Measurements from ENCODE around the gene KCNA10.

The KCNA10 gene

DNA sequence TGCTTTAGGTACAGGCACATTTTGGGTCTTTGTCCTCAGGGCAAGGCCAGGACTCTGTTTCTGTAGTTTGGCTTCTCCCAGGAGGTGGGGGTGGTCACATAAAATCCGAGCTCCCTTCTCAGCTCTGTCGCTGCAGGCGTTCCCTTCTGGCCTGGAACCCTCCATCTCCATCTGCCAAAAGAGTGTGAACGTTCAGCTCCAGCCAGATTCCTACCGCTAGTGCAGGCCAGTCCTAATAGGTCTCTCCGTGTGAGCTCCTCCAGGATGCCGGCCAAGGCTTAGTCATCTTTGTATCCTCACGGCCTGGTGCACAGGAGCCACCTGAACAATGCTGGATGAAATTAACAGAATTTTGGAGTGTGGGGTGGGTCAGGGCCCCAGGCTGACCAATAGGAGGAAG lies 19.9 kb upstream of the KCNA10 start:
- TF ChIP-seq, protein P1, sequence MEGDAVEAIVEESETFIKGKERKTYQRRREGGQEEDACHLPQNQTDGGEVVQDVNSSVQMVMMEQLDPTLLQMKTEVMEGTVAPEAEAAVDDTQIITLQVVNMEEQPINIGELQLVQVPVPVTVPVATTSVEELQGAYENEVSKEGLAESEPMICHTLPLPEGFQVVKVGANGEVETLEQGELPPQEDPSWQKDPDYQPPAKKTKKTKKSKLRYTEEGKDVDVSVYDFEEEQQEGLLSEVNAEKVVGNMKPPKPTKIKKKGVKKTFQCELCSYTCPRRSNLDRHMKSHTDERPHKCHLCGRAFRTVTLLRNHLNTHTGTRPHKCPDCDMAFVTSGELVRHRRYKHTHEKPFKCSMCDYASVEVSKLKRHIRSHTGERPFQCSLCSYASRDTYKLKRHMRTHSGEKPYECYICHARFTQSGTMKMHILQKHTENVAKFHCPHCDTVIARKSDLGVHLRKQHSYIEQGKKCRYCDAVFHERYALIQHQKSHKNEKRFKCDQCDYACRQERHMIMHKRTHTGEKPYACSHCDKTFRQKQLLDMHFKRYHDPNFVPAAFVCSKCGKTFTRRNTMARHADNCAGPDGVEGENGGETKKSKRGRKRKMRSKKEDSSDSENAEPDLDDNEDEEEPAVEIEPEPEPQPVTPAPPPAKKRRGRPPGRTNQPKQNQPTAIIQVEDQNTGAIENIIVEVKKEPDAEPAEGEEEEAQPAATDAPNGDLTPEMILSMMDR (IDR thresholded peaks at IDR 0.05; ENCODE audit: insufficient read depth, low read length) = no peak
- TF ChIP-seq POLR2AphosphoS5 (IDR thresholded peaks at IDR 0.05; ENCODE audit: low read depth) (no peak), GABPA (IDR thresholded peaks at IDR 0.05; ENCODE audit: low read depth) (no peak), SPI1 (IDR thresholded peaks at IDR 0.05; ENCODE audit: borderline replicate concordance, low read depth) (no peak)
- TF ChIP-seq, protein P2, sequence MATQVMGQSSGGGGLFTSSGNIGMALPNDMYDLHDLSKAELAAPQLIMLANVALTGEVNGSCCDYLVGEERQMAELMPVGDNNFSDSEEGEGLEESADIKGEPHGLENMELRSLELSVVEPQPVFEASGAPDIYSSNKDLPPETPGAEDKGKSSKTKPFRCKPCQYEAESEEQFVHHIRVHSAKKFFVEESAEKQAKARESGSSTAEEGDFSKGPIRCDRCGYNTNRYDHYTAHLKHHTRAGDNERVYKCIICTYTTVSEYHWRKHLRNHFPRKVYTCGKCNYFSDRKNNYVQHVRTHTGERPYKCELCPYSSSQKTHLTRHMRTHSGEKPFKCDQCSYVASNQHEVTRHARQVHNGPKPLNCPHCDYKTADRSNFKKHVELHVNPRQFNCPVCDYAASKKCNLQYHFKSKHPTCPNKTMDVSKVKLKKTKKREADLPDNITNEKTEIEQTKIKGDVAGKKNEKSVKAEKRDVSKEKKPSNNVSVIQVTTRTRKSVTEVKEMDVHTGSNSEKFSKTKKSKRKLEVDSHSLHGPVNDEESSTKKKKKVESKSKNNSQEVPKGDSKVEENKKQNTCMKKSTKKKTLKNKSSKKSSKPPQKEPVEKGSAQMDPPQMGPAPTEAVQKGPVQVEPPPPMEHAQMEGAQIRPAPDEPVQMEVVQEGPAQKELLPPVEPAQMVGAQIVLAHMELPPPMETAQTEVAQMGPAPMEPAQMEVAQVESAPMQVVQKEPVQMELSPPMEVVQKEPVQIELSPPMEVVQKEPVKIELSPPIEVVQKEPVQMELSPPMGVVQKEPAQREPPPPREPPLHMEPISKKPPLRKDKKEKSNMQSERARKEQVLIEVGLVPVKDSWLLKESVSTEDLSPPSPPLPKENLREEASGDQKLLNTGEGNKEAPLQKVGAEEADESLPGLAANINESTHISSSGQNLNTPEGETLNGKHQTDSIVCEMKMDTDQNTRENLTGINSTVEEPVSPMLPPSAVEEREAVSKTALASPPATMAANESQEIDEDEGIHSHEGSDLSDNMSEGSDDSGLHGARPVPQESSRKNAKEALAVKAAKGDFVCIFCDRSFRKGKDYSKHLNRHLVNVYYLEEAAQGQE (IDR thresholded peaks at IDR 0.05; ENCODE audit: insufficient replicate concordance, low read depth) = no peak
- no peak overlapping the region for H3K4me3 ChIP-seq (replicated peaks; ENCODE audit: insufficient read depth, low read length)
- H3K27me3 ChIP-seq (ENCODE audit: insufficient read depth, poor library complexity, severe bottlenecking) = no peaks in the 10 kb centered on the region
- no peak for DNase-seq (ENCODE audit: low read depth in 1 of 2, low spot score in 1 of 2)
- H3K27ac ChIP-seq (replicated peaks) = no peak overlapping the region

DNA sequence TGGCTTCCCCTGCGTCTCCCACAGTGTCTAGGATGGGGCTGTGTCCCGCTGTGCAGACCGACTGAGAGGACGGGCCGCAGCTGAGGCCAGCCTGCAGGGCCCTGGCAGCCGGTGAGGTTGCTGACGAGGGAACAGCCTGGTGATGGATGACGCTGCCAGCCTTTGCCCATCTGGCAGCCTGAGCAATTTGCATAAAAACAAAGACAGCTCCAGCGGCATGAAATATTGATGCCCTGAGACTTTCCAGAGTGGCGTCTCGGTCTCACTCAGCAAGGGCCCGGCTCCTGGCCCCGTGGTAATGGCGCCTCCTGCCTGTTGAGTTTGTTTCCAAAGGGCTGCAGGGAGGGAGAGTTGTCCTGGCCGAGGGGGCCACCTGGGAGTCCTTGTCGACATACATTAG lies 19.1 kb upstream of the KCNA10 start:
- Histone ChIP-seq H3K27me3 (ENCODE audit: insufficient read depth, poor library complexity, severe bottlenecking) (no peaks in the 10 kb centered on the region), H3K4me3 (replicated peaks; ENCODE audit: insufficient read depth, low read length) (no peak overlapping the region), H3K27ac (replicated peaks) (no peak overlapping the region)
- TF ChIP-seq, protein P2 (IDR thresholded peaks at IDR 0.05; ENCODE audit: insufficient replicate concordance, low read depth) = no peak
- TF ChIP-seq, protein P1 (IDR thresholded peaks at IDR 0.05; ENCODE audit: insufficient read depth, low read length) = no peak
- TF ChIP-seq POLR2AphosphoS5 (IDR thresholded peaks at IDR 0.05; ENCODE audit: low read depth) (no peak), SPI1 (IDR thresholded peaks at IDR 0.05; ENCODE audit: borderline replicate concordance, low read depth) (no peak), GABPA (IDR thresholded peaks at IDR 0.05; ENCODE audit: low read depth) (no peak)
- DNase-seq (ENCODE audit: low read depth in 1 of 2, low spot score in 1 of 2) = no peak

DNA sequence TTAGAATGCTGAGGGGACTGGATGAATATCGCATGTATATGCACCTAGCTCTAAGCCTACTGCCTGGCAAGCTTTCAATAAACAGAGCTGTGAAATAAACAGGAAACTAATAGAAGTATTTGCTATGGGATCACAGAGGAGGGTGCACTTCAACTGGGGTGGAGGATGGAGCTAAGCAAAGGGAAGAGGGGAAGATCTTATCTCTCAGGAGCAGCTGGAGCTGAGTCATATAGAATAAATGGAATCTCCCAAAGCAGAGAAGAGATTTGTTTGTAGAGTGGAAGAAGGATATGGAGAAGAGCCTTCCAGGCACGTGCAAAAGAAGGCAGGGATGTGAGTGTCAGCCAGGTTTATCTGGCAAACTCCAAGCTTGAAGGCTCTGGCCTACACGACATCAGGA lies 17.0 kb upstream of the KCNA10 start:
- TF ChIP-seq POLR2AphosphoS5 (IDR thresholded peaks at IDR 0.05; ENCODE audit: low read depth) (no peak), SPI1 (IDR thresholded peaks at IDR 0.05; ENCODE audit: borderline replicate concordance, low read depth) (no peak), GABPA (IDR thresholded peaks at IDR 0.05; ENCODE audit: low read depth) (no peak)
- TF ChIP-seq, protein P1 (IDR thresholded peaks at IDR 0.05; ENCODE audit: insufficient read depth, low read length) = no peak
- TF ChIP-seq, protein P2 (IDR thresholded peaks at IDR 0.05; ENCODE audit: insufficient replicate concordance, low read depth) = no peak
- Histone ChIP-seq H3K27me3 (ENCODE audit: insufficient read depth, poor library complexity, severe bottlenecking) (peaks cover 5% of the 10 kb centered on the region), H3K27ac (replicated peaks) (no peak overlapping the region), H3K4me3 (replicated peaks; ENCODE audit: insufficient read depth, low read length) (no peak overlapping the region)
- no peak for DNase-seq (ENCODE audit: low read depth in 1 of 2, low spot score in 1 of 2)

Measured in HL-60 (cell line).